ENCODE data around the gene AGAP1.

DNA sequence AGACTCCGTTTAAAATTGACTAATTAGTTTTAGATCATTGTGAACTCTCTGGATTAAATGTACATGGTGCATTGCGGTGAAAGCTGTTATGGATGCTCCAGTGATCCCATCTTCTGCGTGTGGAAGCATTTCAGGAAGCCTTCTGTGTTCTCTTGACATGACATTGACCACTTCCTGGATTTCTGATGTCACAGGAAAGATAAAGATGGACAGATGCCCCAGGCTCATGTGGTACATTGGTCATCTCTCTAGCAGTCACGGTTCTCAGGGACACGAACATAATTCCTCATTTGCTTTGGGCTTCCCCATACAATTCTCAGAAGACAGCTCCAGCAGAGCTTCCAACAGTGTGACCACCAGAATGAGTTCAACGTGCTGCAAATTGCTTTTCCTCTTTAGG, 26.9 kb downstream of the AGAP1 start:
- TF ChIP-seq, protein P1, sequence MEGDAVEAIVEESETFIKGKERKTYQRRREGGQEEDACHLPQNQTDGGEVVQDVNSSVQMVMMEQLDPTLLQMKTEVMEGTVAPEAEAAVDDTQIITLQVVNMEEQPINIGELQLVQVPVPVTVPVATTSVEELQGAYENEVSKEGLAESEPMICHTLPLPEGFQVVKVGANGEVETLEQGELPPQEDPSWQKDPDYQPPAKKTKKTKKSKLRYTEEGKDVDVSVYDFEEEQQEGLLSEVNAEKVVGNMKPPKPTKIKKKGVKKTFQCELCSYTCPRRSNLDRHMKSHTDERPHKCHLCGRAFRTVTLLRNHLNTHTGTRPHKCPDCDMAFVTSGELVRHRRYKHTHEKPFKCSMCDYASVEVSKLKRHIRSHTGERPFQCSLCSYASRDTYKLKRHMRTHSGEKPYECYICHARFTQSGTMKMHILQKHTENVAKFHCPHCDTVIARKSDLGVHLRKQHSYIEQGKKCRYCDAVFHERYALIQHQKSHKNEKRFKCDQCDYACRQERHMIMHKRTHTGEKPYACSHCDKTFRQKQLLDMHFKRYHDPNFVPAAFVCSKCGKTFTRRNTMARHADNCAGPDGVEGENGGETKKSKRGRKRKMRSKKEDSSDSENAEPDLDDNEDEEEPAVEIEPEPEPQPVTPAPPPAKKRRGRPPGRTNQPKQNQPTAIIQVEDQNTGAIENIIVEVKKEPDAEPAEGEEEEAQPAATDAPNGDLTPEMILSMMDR (IDR thresholded peaks at IDR 0.05): no peak
- no peak for TF ChIP-seq POLR2A (IDR thresholded peaks at IDR 0.05)

Measured in right lobe of liver (tissue), 4 donors.